ENCODE results near the gene PRXL2B.

The PRXL2B gene

GRCh38 chr1:2598329-2598931, 11.9 kb downstream of the PRXL2B start:
- no peak for DNase-seq (ENCODE audit: low read depth)

- DNase-seq (ENCODE audit: low read depth) = no peak
Observed at GRCh38 chr1:2601721-2602303, 15.2 kb downstream of the PRXL2B start.

GRCh38 chr1:2602311-2602835, 15.8 kb downstream of the PRXL2B start:
- DNase-seq (ENCODE audit: low read depth) = no peak

GRCh38 chr1:2602866-2603520, 16.4 kb downstream of the PRXL2B start:
- no peak for DNase-seq (ENCODE audit: low read depth)

- no peak for DNase-seq (ENCODE audit: low read depth)
Observed at GRCh38 chr1:2603521-2604155, 17.1 kb downstream of the PRXL2B start.

GRCh38 chr1:2604156-2604843, 17.7 kb downstream of the PRXL2B start:
- DNase-seq (ENCODE audit: low read depth) = no peak

GRCh38 chr1:2604844-2605508, 18.4 kb downstream of the PRXL2B start:
- DNase-seq (ENCODE audit: low read depth) = no peak

GRCh38 chr1:2605509-2606395, 19.2 kb downstream of the PRXL2B start:
- DNase-seq (ENCODE audit: low read depth) = no peak

- no peak for DNase-seq (ENCODE audit: low read depth)
Observed at GRCh38 chr1:2606396-2606880, 19.9 kb downstream of the PRXL2B start.

- DNase-seq (ENCODE audit: low read depth) = no peak
Observed at GRCh38 chr1:2606881-2607621, 20.5 kb downstream of the PRXL2B start.

GRCh38 chr1:2607641-2608091, 21.1 kb downstream of the PRXL2B start:
- DNase-seq (ENCODE audit: low read depth) = no peak

GRCh38 chr1:2609319-2610035, 22.9 kb downstream of the PRXL2B start:
- DNase-seq (ENCODE audit: low read depth) = no peak

GRCh38 chr1:2610036-2610959, 23.7 kb downstream of the PRXL2B start:
- no peak for DNase-seq (ENCODE audit: low read depth)

GRCh38 chr1:2611031-2611501, 24.5 kb downstream of the PRXL2B start:
- no peak for DNase-seq (ENCODE audit: low read depth)

- DNase-seq (ENCODE audit: low read depth) = no peak
Observed at GRCh38 chr1:2611621-2612437, 25.3 kb downstream of the PRXL2B start.

- no peak for DNase-seq (ENCODE audit: low read depth)
Observed at GRCh38 chr1:2612591-2613365, 26.2 kb downstream of the PRXL2B start.
